HEK293 (cell line): ENCODE measurements around the gene PIM1.
A peak's percentile ranks its signal among the peaks of the same experiment; 100 is the strongest.

ENCODE experiments used
- CTCF ChIA-PET: fragments of 350-600 bp; formaldehyde crosslinking; extraction: SDS; loops from one replicate; lab custom pipeline; 2021; ENCODE audit warnings: antibody characterized with exemption; lab: Yijun Ruan, JAX
- POLR2A ChIA-PET: fragments of 300-600 bp; formaldehyde crosslinking; extraction: SDS; loops from one replicate; lab custom pipeline; 2020; ENCODE audit warnings: antibody characterized with exemption, inconsistent platforms; lab: Yijun Ruan, JAX
- H3K27ac ChIP-seq: fragments of 200-500 bp; sonication (Bioruptor generic); 2 replicates; pipeline ENCODE4 v1.5.1; 2014; ENCODE audit warnings: low read depth, low read length, control low read depth, inconsistent platforms; ENCODE audit errors: extremely low read depth
- H3K36me3 ChIP-seq, 2 experiments: fragments of 200-500 bp in 1 of 2; sonication (Bioruptor generic) in 1 of 2; 1 replicate in 1 of 2; 2 replicates in 1 of 2; pipeline ENCODE4 v1.5.1; 2014 to 2017; ENCODE audit warnings: inconsistent platforms in 2 of 2, low read length in 2 of 2; ENCODE audit not compliant: control insufficient read depth in 2 of 2, insufficient read depth in 1 of 2
- H3K4me1 ChIP-seq: fragments of 200-500 bp; sonication (Bioruptor generic); 2 replicates; pipeline ENCODE4 v1.5.1; 2014; ENCODE audit warnings: mild to moderate bottlenecking, low read length, inconsistent platforms; ENCODE audit not compliant: control insufficient read depth, insufficient read depth
- H3K4me3 ChIP-seq: 2 replicates; pipeline ENCODE4 v1.5.1; 2011; ENCODE audit warnings: low read depth, mild to moderate bottlenecking, control low read depth, low read length, moderate library complexity
- H3K9me3 ChIP-seq: fragments of 200-500 bp; sonication (Bioruptor generic); 2 replicates; pipeline ENCODE4 v1.5.1; 2014; ENCODE audit warnings: low read depth, low read length, inconsistent platforms; ENCODE audit not compliant: control insufficient read depth, insufficient read depth
- AEBP2 ChIP-seq: fragments of 450-650 bp; formaldehyde crosslinking; IDR thresholded peaks from 2 replicates; pipeline ENCODE4 v1.5.1; 2016; ENCODE audit warnings: missing biosample characterization, missing genetic modification characterization, borderline replicate concordance
- EGR2 ChIP-seq: fragments of 450-650 bp; formaldehyde crosslinking; IDR thresholded peaks from 2 replicates; pipeline ENCODE4 v1.5.1; 2016; ENCODE audit warnings: low read depth, missing biosample characterization, missing genetic modification characterization
- HOXD13 ChIP-seq: sonication (generic); formaldehyde crosslinking; IDR thresholded peaks from 2 replicates; pipeline ENCODE4 v1.8.0; 2022; ENCODE audit warnings: missing genetic modification reagents, borderline replicate concordance
- IKZF3 ChIP-seq: fragments of 450-650 bp; IDR thresholded peaks from 2 replicates; pipeline ENCODE4 v1.5.0; 2018; ENCODE audit warnings: missing biosample characterization, mild to moderate bottlenecking, missing genetic modification characterization, moderate library complexity
- MZF1 ChIP-seq: fragments of 450-650 bp; formaldehyde crosslinking; IDR thresholded peaks from 2 replicates; pipeline ENCODE4 v1.5.1; 2017; ENCODE audit warnings: missing biosample characterization, missing genetic modification characterization, borderline replicate concordance
- SCRT1 ChIP-seq: fragments of 450-650 bp; formaldehyde crosslinking; IDR thresholded peaks from 2 replicates; pipeline ENCODE4 v1.5.1; 2016; ENCODE audit warnings: missing biosample characterization, missing genetic modification characterization, borderline replicate concordance
- YY1 ChIP-seq: fragments of 450-650 bp; formaldehyde crosslinking; IDR thresholded peaks from 2 replicates; pipeline ENCODE4 v1.5.1; 2018; ENCODE audit warnings: missing biosample characterization, missing genetic modification characterization
- ZFHX2 ChIP-seq: fragments of 450-650 bp; formaldehyde crosslinking; conservative IDR thresholded peaks from 2 replicates; pipeline ENCODE4 v1.5.1; 2016; ENCODE audit warnings: missing biosample characterization, missing genetic modification characterization
- ZFP37 ChIP-seq: fragments of 450-650 bp; formaldehyde crosslinking; IDR thresholded peaks from 2 replicates; pipeline ENCODE4 v1.5.1; 2016; ENCODE audit warnings: missing biosample characterization, missing genetic modification characterization
- ZNF114 ChIP-seq: fragments of 450-650 bp; formaldehyde crosslinking; IDR thresholded peaks from 2 replicates; pipeline ENCODE4 v1.5.0; 2017; ENCODE audit warnings: missing biosample characterization, missing genetic modification characterization
- ZNF18 ChIP-seq: fragments of 450-650 bp; formaldehyde crosslinking; IDR thresholded peaks from 2 replicates; pipeline ENCODE4 v1.5.1; 2016; ENCODE audit warnings: missing biosample characterization, missing genetic modification characterization
- ZNF211 ChIP-seq: fragments of 450-650 bp; formaldehyde crosslinking; IDR thresholded peaks from 2 replicates; pipeline ENCODE4 v1.5.1; 2016; ENCODE audit warnings: low read depth, missing biosample characterization, missing genetic modification characterization
- ZNF366 ChIP-seq: fragments of 450-650 bp; formaldehyde crosslinking; conservative IDR thresholded peaks from 2 replicates; pipeline ENCODE4 v1.5.1; 2016; ENCODE audit warnings: missing biosample characterization, missing genetic modification characterization
- ZNF514 ChIP-seq: fragments of 450-650 bp; formaldehyde crosslinking; IDR thresholded peaks from 2 replicates; pipeline ENCODE4 v1.5.1; 2016; ENCODE audit warnings: missing biosample characterization, missing genetic modification characterization
- ZNF544 ChIP-seq: fragments of 450-650 bp; formaldehyde crosslinking; IDR thresholded peaks from 2 replicates; pipeline ENCODE4 v1.5.0; 2017; ENCODE audit warnings: missing biosample characterization, missing genetic modification characterization
- ZNF558 ChIP-seq: fragments of 450-650 bp; formaldehyde crosslinking; IDR thresholded peaks from 2 replicates; pipeline ENCODE4 v1.5.1; 2016; ENCODE audit warnings: missing biosample characterization, missing genetic modification characterization
- ZNF654 ChIP-seq: fragments of 450-650 bp; formaldehyde crosslinking; IDR thresholded peaks from 2 replicates; pipeline ENCODE4 v1.5.1; 2016; ENCODE audit warnings: low read depth, missing biosample characterization, missing genetic modification characterization
- ZNF664 ChIP-seq: fragments of 450-650 bp; formaldehyde crosslinking; IDR thresholded peaks from 2 replicates; pipeline ENCODE4 v1.5.1; 2016; ENCODE audit warnings: missing biosample characterization, missing genetic modification characterization
- ZNF768 ChIP-seq: fragments of 450-650 bp; formaldehyde crosslinking; IDR thresholded peaks from 2 replicates; pipeline ENCODE4 v1.5.1; 2018; ENCODE audit warnings: missing biosample characterization, mild to moderate bottlenecking, missing genetic modification characterization
- TF ChIP-seq, protein P1 (sequence below): fragments of 450-650 bp; formaldehyde crosslinking; IDR thresholded peaks from 2 replicates; pipeline ENCODE4; 2016; ENCODE audit warnings: missing biosample characterization, missing genetic modification characterization
- TF ChIP-seq, protein P2 (sequence below): fragments of 450-650 bp; formaldehyde crosslinking; IDR thresholded peaks from 2 replicates; pipeline ENCODE4 v1.5.1; 2016; ENCODE audit warnings: missing biosample characterization, missing genetic modification characterization, low read depth
- TF ChIP-seq, protein P3 (sequence below): fragments of 450-650 bp; formaldehyde crosslinking; IDR thresholded peaks from 2 replicates; pipeline ENCODE4 v1.5.1; 2016; ENCODE audit warnings: missing biosample characterization, missing genetic modification characterization, low read depth

The PIM1 gene

DNA sequence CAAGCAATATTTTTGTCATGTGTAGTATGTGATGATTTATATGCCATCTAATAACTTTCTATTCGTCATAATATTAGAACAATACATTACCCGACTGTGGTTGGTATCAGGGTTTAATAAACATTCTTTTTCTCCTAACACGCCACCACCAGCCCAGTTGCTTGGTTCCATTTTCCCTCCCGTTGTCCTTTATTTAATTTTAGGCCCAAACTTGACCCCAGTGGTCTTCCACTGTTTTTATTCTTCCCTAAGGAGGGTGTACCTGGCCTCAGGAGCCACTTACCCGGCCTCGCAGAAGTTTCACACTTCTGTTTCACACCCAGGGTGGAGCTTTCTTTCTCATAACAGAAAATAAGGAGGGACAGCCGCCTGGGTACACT lies 33.1 kb upstream of the PIM1 start:
- Histone ChIP-seq H3K4me1 (peaks cover 22% of the 10 kb centered on the region), H3K9me3 (no peaks in the 10 kb centered on the region), H3K4me3 (peak overlapping the region; percentile 19), H3K36me3 (no peaks in the 10 kb centered on the region), H3K27ac (peak overlapping the region; percentile 73)
- TF ChIP-seq ZNF664 (tag by site-specific recombination), result 0 out of 2 replicates have a peak, but pooled peaks have one; percentile 21
- TF ChIP-seq MZF1 (tag by site-specific recombination), result no peak
- POLR2A ChIA-PET, result interaction anchor here (0.6 to 8.2 kb wide), 5 partner anchors 11 to 86 kb away, joined by 3 to 82 read pairs (median 4); partner anchors contain the start of gene PIM1
- CTCF ChIA-PET, result interaction anchor here (0.6 to 4.3 kb wide), 7 partner anchors 9 to 108 kb away, joined by 3 to 32 read pairs (median 3); no protein-coding TSS in a partner anchor

- peaks cover 27% of the 10 kb centered on the region for H3K4me1 ChIP-seq
- H3K27ac ChIP-seq, result peak overlapping the region; percentile 73
- H3K9me3 ChIP-seq, result no peaks in the 10 kb centered on the region
- peak overlapping the region; percentile 19 for H3K4me3 ChIP-seq
- H3K36me3 ChIP-seq, result no peaks in the 10 kb centered on the region
- CTCF ChIA-PET, result interaction anchor here (0.6 to 4.3 kb wide), 10 partner anchors 9 to 122 kb away, joined by 3 to 32 read pairs (median 4); no protein-coding TSS in a partner anchor
- POLR2A ChIA-PET, result interaction anchor here (0.6 to 8.2 kb wide), 9 partner anchors 8 to 1276 kb away, joined by 3 to 82 read pairs (median 4); partner anchors contain the start of gene PIM1
- TF ChIP-seq SCRT1 (tag by site-specific recombination), result no peak
- no peak for TF ChIP-seq AEBP2 (tag by site-specific recombination)
- no peak for TF ChIP-seq IKZF3 (tag by site-specific recombination)
- TF ChIP-seq ZNF514 (tag by site-specific recombination), result no peak
- TF ChIP-seq ZNF211 (tag by site-specific recombination), result no peak
- TF ChIP-seq, protein P1, sequence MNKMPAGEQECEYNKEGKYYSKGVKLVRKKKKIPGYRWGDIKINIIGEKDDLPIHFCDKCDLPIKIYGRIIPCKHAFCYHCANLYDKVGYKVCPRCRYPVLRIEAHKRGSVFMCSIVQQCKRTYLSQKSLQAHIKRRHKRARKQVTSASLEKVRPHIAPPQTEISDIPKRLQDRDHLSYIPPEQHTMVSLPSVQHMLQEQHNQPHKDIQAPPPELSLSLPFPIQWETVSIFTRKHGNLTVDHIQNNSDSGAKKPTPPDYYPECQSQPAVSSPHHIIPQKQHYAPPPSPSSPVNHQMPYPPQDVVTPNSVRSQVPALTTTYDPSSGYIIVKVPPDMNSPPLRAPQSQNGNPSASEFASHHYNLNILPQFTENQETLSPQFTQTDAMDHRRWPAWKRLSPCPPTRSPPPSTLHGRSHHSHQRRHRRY (tag by site-specific recombination), result no peak
- TF ChIP-seq, protein P2, sequence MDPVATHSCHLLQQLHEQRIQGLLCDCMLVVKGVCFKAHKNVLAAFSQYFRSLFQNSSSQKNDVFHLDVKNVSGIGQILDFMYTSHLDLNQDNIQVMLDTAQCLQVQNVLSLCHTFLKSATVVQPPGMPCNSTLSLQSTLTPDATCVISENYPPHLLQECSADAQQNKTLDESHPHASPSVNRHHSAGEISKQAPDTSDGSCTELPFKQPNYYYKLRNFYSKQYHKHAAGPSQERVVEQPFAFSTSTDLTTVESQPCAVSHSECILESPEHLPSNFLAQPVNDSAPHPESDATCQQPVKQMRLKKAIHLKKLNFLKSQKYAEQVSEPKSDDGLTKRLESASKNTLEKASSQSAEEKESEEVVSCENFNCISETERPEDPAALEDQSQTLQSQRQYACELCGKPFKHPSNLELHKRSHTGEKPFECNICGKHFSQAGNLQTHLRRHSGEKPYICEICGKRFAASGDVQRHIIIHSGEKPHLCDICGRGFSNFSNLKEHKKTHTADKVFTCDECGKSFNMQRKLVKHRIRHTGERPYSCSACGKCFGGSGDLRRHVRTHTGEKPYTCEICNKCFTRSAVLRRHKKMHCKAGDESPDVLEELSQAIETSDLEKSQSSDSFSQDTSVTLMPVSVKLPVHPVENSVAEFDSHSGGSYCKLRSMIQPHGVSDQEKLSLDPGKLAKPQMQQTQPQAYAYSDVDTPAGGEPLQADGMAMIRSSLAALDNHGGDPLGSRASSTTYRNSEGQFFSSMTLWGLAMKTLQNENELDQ (tag by site-specific recombination), result no peak
- TF ChIP-seq ZNF768 (tag by site-specific recombination), result no peak
- TF ChIP-seq ZNF558, result peak; percentile 65
- no peak for TF ChIP-seq ZNF654 (tag by site-specific recombination)
- TF ChIP-seq, protein P3, sequence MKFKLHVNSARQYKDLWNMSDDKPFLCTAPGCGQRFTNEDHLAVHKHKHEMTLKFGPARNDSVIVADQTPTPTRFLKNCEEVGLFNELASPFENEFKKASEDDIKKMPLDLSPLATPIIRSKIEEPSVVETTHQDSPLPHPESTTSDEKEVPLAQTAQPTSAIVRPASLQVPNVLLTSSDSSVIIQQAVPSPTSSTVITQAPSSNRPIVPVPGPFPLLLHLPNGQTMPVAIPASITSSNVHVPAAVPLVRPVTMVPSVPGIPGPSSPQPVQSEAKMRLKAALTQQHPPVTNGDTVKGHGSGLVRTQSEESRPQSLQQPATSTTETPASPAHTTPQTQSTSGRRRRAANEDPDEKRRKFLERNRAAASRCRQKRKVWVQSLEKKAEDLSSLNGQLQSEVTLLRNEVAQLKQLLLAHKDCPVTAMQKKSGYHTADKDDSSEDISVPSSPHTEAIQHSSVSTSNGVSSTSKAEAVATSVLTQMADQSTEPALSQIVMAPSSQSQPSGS (tag by site-specific recombination), result 0 out of 2 replicates have a peak, but pooled peaks have one; percentile 39
- TF ChIP-seq ZNF18 (tag by site-specific recombination), result peak; percentile 13; the same call in 1 of the 2 replicates
- peak; percentile 87 for TF ChIP-seq ZNF366 (tag by site-specific recombination)
- no peak for TF ChIP-seq ZNF544 (tag by site-specific recombination)
- no peak; the same call in none of the 2 replicates for TF ChIP-seq ZFP37 (tag by site-specific recombination)
- TF ChIP-seq ZNF114 (tag by site-specific recombination), result no peak
- peak; percentile 77 for TF ChIP-seq EGR2 (tag by site-specific recombination)
- TF ChIP-seq HOXD13 (CRISPR knock-in tag), result no peak
- TF ChIP-seq YY1 (tag by site-specific recombination), result no peak; the same call in 1 of the 2 replicates
- peak; percentile 83 for TF ChIP-seq ZFHX2 (tag by site-specific recombination)
Measured at GRCh38 chr6:37137201-37138090, 32.5 kb upstream of the PIM1 start.
